ENCODE data around the gene EPHB2. TPM values are rescaled to one million over a fixed set of nuclear protein-coding genes. Genes with fewer than 3 reads are reported as not detected.

EPHB2 gene
- polyA plus RNA-seq, 2 of the 4 experiments (the other 2 are of a cell fraction): 13.0 to 35.3 TPM

- TF ChIP-seq REST (IDR thresholded peaks at IDR 0.05) (no peak), CHD2 (IDR thresholded peaks at IDR 0.05; ENCODE audit: low read length, partially characterized antibody) (no peak)
Measured at GRCh38 chr1:22910286-22910685, 199.6 kb downstream of the EPHB2 start (continued).

- Histone ChIP-seq H3K4me1 (no peaks in the 10 kb centered on the region), H3K27ac (no peak overlapping the region), H3K4me2 (no peak overlapping the region), H3K4me3 (no peak overlapping the region), H3K9me3 (no peaks in the 10 kb centered on the region)
- POLR2A ChIA-PET: interaction anchor here (0.6 kb wide), 1 partner anchor 433 kb away, joined by 6 read pairs; the partner anchor contains the start of gene HNRNPR
- TF ChIP-seq BHLHE40 (IDR thresholded peaks at IDR 0.05; ENCODE audit: low read depth, low read length) (no peak), KDM1A (IDR thresholded peaks at IDR 0.05; ENCODE audit: low read depth) (no peak), MAFK (IDR thresholded peaks at IDR 0.05; ENCODE audit: partially characterized antibody) (no peak), ZC3H11A (IDR thresholded peaks at IDR 0.05) (peak; percentile 81)
- ATAC-seq (no peak), FAIRE-seq (no peak), DNase-seq (ENCODE audit: low read depth in 1 of 2, low spot score in 1 of 2) (no peak)
- CTCF ChIA-PET: interaction anchor here (1.2 kb wide), 1 partner anchor 9 kb away, joined by 3 read pairs; no protein-coding TSS in a partner anchor
- over 99% methylated on average over 5 of the region's 5 CpGs for WGBS (ENCODE audit: missing lambda C conversion rate)
Measured at GRCh38 chr1:22910986-22911651, 200.5 kb downstream of the EPHB2 start.

GRCh38 chr1:22912311-22912710 is 201.7 kb downstream of the EPHB2 start:
- CTCF ChIA-PET: interaction anchor here (2.4 kb wide), 1 partner anchor 208 kb away, joined by 6 read pairs; no protein-coding TSS in a partner anchor
- ATAC-seq: no peak

GRCh38 chr1:22913421-22914141 is 202.9 kb downstream of the EPHB2 start:
- FAIRE-seq: no peak
- no peak overlapping the region for H3K4me2 ChIP-seq

More at GRCh38 chr1:22912311-22912710, 201.7 kb downstream of the EPHB2 start:
- no peak overlapping the region for H3K27ac ChIP-seq
- H3K4me2 ChIP-seq: no peak overlapping the region
- no peaks in the 10 kb centered on the region for H3K4me1 ChIP-seq
- DNase-seq (ENCODE audit: low read depth in 1 of 2, low spot score in 1 of 2): no peak
- no peak for FAIRE-seq
- no peak overlapping the region for H3K4me3 ChIP-seq
- no peak for TF ChIP-seq HOXB13 (CRISPR knock-in tag; IDR thresholded peaks at IDR 0.05; ENCODE audit: low read depth)
- TF ChIP-seq TP53 (CRISPR knock-in tag; IDR thresholded peaks at IDR 0.05): no peak
- TF ChIP-seq HDAC2 (IDR thresholded peaks at IDR 0.05): no peak
- TF ChIP-seq RARB (CRISPR knock-in tag; IDR thresholded peaks at IDR 0.05): no peak
- POLR2A ChIA-PET: no interaction called here
- H3K9me3 ChIP-seq: no peaks in the 10 kb centered on the region
- WGBS (ENCODE audit: missing lambda C conversion rate): 95% methylated on average over 14 of the region's 16 CpGs

GRCh38 chr1:22914156-22914555 is 203.5 kb downstream of the EPHB2 start:
- Histone ChIP-seq H3K9me3 (no peaks in the 10 kb centered on the region), H3K4me1 (no peaks in the 10 kb centered on the region), H3K4me3 (no peak overlapping the region), H3K4me2 (no peak overlapping the region), H3K27ac (no peak overlapping the region)
- 91% methylated on average over 8 of the region's 10 CpGs for WGBS (ENCODE audit: missing lambda C conversion rate)
- TF ChIP-seq NR3C1 (IDR thresholded peaks at IDR 0.05): no peak
- no peak for TF ChIP-seq FOSL2 (IDR thresholded peaks at IDR 0.05)
- TF ChIP-seq FOSL2 (CRISPR knock-in tag; IDR thresholded peaks at IDR 0.05): no peak
- ATAC-seq (no peak), FAIRE-seq (no peak), DNase-seq (ENCODE audit: low read depth in 1 of 2, low spot score in 1 of 2) (no peak)
- ChIA-PET CTCF (interaction anchor here (2.4 kb wide), 1 partner anchor 210 kb away, joined by 6 read pairs; no protein-coding TSS in a partner anchor), POLR2A (no interaction called here)

More at GRCh38 chr1:22913421-22914141, 202.9 kb downstream of the EPHB2 start:
- DNase-seq (ENCODE audit: low read depth in 1 of 2, low spot score in 1 of 2) (no peak), ATAC-seq (no peak)
- CTCF ChIA-PET: interaction anchor here (2.4 kb wide), 1 partner anchor 209 kb away, joined by 6 read pairs; no protein-coding TSS in a partner anchor
- TF ChIP-seq FOSB (CRISPR knock-in tag; IDR thresholded peaks at IDR 0.05): no peak
- TF ChIP-seq MAFK (IDR thresholded peaks at IDR 0.05; ENCODE audit: partially characterized antibody): no peak
- no peak for TF ChIP-seq POLR2AphosphoS2 (conservative IDR thresholded peaks at IDR 0.05; ENCODE audit: low read length)
- TF ChIP-seq HEYL (CRISPR knock-in tag; IDR thresholded peaks at IDR 0.05): no peak
- TF ChIP-seq MYC (IDR thresholded peaks at IDR 0.05; ENCODE audit: borderline replicate concordance, low read length): no peak
- no peak for TF ChIP-seq ZNF302 (CRISPR knock-in tag; IDR thresholded peaks at IDR 0.05)
- H3K27ac ChIP-seq: no peak overlapping the region
- no peak overlapping the region for H3K4me3 ChIP-seq
- WGBS (ENCODE audit: missing lambda C conversion rate): 92% methylated on average over 22 of the region's 24 CpGs
- no peaks in the 10 kb centered on the region for H3K4me1 ChIP-seq
- H3K9me3 ChIP-seq: no peaks in the 10 kb centered on the region
- POLR2A ChIA-PET: no interaction called here
